ENCODE data around the gene HMG20B. TPM values are rescaled to one million over a fixed set of nuclear protein-coding genes. Genes with fewer than 3 reads are reported as not detected.

Gene HMG20B
- total RNA-seq, 1 donor from 2014 or later, result 9.4 TPM

DNA sequence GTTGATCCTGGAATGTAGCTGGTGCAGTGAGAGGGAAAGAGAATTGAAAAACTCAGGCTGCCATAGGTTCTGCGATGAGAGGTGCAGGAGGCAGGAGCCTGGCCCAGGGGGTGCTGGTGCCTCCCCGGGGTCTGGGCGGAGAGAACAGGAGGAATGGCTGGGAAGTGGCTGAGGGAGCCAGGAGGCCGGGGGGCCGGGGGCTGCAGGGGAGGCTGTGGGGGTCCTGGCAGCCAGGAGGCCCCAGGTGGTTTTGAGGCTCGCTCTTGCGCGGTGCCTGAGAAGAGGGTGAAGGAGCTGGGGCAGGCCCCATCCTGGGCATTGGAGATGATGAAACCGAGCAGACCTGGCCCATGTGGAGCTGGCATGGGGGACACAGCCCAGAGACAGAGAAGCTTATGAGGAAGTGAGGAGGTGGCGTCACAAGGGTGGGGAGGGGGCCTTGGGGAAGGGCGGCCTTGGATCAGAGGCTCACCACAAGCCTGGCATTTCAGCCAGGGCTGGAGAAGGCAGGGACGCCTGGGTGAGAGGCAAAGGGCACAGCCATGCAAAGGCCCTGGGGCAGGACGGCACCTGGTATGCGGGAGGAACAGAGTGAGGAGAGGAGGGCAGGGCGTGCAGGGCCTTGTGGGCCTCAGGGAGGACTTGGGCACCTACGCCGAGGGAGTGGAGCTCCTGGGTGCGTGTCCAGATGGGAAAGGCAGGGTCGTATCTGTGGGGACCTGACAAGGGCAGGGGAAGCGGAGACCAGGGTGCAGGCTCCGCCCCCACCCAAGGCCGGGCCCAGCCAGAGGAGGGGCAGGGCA, 35.1 kb upstream of the HMG20B start:
- DNase-seq, result no peak

DNA sequence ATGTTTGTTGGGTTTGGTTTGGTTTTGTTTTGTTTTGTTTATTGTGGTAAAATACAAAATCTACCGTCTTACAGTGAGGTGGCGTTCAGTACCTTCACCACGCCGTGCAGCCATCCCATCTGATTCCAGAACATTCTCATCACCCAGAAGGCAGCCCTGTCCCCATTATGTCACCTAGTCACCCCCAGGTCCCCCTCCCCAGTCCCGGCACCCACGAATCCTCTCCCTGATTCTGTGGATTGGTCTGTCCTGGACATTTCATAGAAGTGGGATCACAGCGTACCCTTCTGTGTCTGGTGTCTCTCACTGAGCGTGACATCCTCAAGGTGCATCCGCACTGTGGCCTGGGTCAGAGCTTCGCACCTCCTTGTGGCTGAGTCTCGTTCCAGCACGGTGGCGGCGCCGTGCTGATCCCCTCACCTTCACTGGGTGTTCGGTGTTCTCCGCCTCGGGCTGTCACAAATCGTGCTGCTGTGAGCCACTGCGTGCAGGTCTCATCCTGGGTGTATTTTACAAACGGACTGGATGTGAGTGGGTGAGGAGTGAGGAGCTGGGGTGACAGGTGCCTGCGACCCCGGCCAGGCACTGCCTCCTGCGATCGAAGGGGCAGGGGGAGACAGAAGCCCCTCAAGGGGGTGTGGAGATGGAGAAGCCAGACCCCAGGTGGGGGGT, 34.4 kb upstream of the HMG20B start:
- no peak for DNase-seq

DNA sequence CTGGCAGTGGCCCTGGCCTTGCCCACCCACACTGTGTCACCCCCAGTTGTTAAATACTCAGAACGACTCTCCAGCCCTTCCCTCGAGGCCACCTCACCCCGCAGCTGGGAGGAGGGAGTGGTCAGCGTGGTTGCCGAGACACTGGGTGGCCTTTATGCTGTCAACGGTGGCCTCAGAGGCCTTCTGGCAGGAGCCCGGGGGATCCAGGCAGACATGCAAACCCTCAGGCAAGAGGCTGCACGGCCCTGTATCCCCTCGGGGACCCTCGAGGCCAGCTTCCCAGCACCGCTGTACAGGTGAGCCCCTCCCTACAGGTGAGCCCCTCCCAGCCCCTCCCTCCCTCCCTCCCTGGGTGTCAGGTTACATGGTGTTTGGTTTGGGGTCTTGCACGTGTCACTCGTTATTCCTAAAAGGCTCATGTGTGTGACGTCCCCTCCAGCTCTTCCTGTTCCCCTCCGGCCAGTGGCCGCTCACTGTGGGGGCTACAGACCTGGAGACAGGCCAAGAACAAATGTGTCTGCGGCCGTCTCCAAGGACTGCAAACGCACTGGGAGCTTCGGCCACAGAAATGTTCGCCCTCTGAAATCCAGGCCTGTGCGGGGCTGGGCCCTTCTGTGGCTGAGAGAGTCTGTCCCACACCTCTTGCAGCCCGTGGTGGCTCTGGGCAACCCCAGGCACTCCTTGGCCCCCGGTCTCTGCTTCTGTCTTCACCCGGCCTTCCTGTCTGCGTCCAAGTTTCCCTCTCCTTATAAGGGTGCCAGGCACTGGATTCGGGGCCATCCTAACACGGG, 33.6 kb upstream of the HMG20B start, which contains the start of gene TEKTIP1:
Gene TEKTIP1 (plus strand): TSS at position 210 of the 791 bp plus-strand sequence. CDS start 4 bp downstream, at position 214.
- DNase-seq, result no peak

DNA sequence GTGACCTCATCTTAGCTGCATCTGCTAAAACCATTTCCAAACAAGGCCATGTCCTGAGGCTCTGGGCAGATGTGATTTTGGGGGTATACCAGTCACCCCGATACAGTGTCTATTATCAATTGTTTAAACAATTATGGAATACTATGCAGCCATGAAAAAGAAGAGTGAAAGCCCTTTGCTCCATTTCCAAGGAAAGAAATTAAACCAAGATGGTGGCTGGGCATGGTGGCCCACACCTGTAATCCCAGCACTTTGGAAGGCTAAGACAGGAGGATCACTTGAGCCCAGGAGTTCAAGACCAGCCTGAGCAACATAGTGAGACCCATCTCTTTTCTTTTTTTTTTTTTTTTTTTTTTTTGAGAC, 33.0 kb upstream of the HMG20B start:
- no peak for DNase-seq

DNA sequence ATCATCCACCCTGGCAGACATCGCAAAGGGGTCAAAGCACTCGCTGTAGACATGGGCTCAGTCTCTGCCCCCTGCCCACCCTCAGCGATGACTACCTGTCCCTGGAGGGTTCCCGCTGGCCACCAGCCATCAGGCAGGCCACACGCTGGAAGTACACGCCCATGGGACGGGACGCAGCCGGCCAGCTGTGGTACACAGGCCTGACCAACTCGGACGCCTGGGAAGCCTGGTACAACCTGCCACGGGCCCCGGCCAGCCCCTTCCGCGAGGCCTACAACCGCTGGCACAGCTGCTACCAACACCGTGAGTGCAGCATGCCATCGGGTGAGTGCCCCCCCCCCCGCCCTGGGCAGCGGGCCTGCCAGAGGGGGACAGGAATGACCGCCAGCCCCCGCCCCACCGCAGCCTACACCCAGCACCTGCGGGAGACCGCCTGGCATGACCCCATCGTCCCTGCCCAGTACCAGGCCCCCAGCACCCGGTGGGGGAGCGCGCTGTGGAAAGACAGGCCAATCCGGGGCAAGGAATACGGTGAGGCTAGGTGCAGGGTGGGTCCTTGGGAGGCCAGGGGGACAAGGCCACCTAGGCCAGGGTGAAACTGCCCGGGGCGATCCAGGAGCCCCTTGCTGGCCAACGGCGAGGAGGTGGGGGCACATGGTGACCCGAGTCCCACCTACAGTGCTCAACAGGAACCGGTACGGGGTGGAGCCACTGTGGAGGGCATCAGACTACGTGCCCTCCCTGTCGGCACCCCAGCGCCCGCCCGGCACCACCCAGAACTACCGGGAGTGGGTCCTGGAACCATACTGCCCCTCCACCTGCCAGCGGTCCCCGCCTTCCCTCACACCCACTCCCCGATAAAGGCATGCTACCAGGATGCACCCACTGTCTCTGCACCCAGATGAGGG, 29.3 kb upstream of the HMG20B start:
- DNase-seq, result peak; percentile 43

DNA sequence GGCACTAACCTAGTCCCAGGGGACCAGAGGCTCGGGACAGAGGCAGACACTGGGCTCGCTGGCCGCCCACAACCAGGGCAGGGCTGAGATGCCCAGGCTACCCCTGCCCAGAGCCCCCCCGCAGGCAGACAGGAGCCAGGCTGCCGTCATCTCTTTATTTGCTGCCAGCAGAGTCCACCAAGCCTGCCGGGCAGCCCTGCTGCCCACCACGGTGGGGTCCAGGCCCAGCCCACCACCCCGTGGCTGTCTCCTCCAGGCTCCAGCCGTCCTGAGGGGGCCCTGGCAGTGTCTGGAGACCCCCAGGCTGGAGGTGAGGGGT, 28.7 kb upstream of the HMG20B start:
- no peak for DNase-seq

DNA sequence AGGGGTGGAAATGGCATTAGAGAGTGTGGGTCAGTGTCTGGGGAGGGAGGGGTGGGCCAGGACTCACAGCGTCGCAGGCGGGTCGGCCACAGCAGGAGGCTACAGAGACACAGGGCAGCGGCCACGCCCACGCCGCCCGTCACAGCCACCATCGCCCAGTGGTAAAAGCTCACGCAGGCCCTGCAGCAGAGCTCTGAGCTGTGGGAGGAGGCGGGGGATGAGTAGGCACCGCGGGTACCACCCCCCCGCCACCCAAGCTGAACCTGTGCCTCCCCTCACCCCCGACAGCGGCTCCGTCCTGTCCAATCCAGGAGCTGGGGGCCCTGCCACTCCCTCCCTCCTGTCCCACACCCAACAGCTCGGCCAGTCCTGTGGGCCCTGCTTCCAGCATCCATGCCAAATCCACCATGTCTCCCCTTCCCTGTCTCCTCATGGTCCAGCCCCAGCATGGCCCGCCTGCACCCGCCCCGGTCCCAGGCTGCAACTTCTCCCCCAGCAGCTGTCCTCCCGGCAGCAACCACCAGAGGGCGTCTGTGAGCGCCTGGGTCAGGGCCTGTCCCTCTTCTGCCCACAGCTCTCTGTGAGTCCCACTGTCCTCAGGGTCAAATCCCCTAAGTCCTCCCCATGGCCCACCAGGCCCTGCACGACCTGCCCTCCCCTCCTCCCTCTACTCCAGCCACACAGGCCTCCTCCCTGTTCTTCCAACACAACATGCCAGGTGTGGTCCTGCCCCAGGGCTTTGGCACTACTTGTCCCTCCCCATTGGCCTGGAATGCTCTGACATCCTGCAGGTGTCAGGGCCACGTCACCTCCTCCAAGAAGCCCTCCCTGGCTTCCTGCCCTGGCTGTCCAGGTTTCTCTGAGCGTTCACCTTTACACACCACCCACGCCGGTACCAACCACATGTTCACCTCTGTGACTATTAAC, 27.7 kb upstream of the HMG20B start:
- DNase-seq, result peak; percentile 64

DNA sequence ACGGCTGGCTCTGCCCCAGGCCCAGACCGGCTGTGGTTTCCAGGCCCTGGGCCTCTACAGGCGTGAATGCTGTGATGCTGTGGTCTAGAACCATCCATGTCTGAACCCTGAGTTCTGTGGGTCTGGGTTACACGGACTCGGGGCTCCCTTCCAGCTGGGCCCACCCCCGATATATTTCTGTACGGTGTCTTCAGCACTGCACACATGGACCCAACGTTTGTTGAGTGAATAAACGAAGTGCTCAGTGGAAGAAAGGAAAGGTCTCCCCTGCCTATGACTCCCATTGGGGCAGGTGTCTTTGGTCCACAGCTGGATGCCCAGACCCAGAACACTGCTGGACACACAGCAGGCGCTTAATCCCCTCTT, 27.1 kb upstream of the HMG20B start:
- no peak for DNase-seq

DNA sequence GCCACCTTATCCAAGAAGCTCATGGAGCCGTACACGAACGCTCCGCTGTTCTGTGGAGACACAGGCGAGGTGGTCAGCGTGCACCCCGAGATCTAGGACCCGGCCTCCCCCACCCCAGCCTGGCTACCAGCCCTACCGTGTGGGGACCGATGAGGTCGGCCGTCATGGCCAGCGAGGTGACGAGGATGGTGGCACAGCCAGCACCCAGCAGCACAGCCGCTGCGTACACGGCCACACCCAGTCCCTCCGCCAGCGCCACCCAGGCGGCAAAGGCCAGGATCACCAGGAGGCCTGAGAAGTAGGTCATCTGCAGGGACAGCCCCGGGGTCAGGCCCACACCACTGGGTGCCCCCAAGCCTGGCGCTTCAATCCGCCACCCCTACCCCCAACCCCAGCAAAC, 26.6 kb upstream of the HMG20B start:
- no peak for DNase-seq

DNA sequence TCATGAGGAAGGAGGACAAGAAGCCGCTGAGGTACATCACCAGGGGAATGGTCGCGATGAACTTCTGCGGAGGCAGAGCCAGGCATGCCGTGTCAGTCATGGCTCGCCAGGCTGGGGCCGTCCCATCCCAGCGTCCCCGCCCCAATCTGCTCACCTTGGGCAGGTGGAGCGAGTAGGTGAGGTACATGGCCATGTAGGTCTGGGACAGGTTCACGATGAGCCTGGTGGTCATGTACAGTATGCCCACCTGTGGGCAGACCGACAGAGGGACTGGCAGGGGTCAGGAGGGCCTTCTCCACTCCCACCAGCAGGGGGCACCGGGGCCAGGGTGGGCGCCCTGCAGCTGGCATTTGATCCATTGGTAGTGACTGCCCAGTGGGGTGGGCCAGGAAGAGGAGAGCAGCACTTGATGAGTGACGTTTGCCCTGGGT, 25.4 kb upstream of the HMG20B start:
- DNase-seq, result no peak

DNA sequence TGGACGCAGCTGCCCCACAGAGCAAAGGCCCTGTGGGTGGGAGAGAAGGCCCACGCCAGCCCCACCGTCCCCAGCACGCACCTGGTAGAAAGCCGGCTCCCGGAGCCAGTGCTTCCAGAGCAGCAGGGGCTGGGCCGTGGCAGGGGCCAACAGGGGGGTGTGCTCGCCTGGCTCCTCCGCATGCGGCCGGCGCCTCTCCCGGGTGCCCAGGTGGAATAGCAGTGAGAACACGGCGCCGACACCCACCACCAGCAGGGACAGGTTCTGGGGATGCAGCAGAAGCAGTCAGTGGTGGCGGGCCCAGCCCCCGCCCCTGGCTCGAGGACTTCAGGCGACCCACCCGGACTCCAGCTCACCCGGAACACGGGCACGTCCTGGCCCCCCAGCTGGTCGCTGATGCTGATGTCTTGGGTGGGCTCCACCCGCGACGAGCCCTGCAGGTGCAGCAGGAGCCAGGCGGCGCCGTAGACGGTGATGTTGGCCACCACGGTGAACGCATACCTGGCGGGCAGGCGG, 24.9 kb upstream of the HMG20B start:
- no peak for DNase-seq

DNA sequence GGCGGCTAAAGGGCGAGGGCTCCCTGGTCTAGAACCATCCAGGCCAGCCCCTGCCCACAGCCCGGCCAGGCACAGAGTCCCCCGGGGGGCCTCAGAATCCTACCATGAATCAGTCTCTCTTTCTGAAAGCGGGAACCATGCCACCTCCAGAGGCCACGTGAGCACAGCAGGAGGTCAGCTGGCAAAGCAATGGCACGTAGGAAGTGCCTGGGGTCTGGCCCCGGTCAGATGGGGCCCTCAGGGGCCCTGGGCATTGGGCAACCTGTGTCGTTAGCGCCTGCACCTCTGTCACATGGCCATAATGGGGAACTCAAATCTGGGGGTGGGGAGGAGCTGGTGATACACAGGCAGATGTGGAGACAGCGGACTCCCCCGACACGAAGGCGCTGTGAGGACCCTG, 24.1 kb upstream of the HMG20B start:
- no peak for DNase-seq

DNA sequence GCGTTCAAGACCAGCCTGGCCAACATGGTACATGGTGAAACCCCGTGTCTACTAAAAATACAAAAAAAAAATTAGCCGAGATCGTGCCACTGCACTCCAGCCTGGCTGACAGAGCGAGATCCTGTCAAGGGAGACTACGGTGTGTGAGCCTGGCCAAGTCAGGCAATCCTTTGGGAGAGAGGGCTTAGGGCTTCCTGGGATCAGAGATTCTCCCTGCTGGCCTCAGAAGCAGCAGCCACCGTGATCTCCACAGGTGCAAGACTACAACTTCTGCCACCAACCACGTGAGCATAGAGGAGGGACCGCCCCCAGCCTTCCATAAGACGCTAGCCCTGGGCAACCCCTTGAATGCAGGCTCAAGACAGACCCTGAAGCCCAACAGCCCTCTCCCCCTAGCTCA, 22.9 kb upstream of the HMG20B start:
- no peak for DNase-seq

DNA sequence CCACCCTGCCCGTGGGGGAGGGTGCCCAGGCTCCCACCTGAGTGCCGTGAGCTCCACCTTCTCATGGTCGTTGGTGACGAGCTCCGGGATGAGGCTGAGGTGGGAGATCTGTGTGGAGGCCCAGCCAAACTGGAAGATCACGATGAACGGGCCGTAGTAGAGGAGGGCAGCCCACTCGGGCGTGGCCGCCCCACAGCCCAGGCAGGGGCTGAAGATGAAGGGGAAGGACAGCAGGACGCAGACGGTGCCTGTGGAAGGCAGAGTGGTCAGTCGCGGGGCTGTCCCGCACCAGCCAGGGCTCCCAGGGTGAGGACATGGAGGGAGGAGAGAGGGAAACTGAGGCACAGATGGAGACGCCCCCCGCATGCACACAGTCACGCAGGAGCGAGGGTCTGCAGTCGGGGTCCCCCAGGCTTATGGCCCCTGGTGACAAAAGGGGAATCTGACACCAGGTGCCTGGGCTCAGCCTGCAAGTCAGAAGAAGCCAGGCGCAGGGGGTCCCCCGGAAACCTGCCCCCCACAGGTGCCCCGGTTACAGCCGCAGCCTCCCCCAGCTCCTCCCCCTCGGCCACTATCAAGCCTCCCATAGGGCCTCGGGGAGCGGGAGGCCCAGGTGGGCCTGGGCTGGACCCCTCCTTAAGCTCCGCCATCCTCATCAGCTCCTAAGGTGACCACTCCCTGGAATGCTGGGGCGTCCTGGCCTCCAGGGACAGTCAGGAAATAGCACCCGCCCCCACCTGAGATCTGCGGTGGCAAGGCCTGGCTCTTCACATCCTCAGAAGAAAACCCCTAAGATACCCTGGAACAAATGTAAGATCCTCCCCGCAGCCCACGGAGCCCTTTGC, 21.6 kb upstream of the HMG20B start:
- no peak for DNase-seq

DNA sequence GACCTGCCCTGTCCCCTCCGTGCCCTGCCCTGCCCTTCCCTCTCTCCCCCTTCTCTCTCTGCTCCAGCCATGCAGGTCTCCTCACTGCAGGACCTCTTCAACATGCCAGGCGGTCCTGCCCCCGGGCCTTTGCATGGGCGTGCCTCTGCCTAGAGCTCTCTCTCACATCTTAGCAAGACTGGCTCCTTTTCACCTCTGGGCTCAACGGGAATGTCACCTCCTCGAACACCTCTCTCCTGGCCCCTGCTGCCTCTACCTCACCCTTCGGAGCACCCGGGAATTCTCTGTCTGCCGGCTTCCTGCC, 21.0 kb upstream of the HMG20B start:
- no peak for DNase-seq

DNA sequence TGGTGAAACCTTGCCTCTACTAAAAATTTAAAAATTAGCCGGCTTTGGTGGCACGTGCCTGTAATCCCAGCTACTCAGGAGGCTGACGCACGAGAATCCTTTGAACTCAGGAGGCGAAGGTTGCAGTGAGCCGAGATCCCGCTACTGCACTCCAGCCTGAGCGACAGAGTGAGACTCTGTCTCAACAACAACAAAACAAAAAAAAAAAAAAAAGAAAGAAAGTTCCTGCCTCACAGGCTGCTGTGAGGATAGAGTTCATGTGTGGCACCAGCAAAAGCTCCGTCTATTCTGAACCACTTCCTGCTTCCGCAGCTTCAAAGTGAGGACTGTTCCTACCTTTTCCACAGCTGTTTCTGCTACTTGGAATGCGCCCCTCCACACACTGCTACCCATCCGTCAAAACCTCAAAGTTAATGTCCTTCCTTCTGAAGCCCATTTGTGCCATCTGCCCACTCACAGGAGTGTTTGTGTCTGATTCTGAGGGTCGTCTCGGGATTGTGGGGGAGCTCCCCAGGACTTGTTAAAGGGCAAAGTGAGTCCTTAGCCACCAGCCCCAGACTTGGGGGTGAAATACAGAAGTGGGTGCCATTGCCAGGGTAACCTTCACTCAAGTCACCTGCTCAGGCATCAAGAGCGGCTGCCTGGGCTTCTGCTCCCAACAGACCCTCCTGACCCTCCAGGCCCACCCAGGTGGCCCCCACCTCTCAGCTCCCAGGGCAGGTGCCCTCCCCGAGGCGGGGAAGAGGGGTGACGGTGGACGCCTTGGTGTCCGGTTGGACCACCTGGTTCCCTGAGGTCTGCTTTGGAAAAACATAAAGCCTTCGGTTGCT, 18.3 kb upstream of the HMG20B start:
- DNase-seq, result no peak

DNA sequence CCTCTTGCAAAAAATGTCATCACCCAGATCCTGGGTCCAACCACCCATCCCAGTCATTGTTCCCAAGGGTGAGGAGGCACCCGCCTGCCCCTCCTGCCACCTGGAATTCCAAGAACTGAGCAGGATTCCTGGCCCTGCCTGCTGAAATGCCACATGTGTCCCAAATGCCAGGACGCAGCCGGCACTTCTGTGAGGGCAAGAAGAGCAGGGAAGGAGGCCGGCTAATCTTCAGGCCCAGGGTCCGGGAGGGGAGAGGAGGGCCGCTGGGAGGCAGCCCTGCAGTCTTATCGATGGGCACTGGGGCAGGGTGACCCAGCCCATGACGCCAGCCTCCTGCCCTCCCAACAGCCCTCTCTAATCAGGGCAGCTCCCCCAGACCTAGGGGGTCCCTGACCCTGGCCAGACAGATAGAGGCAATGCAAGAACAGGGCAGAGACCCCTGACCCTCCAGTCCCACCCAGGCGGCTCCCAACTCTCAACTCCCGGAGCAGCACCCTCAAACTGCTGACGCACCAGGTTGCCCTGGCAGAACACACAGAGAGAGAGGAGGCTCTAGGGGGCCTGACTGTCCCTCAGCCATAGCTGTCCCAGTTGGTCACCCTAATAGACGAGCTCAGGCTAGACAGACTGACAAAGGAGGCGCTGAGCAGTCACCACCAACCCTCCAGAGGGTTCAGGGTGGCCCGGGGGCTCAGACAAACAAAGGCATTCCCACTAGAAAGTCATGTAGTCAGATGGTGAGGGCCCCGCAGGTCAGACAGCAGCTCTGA, 16.9 kb upstream of the HMG20B start:
- DNase-seq, result no peak

DNA sequence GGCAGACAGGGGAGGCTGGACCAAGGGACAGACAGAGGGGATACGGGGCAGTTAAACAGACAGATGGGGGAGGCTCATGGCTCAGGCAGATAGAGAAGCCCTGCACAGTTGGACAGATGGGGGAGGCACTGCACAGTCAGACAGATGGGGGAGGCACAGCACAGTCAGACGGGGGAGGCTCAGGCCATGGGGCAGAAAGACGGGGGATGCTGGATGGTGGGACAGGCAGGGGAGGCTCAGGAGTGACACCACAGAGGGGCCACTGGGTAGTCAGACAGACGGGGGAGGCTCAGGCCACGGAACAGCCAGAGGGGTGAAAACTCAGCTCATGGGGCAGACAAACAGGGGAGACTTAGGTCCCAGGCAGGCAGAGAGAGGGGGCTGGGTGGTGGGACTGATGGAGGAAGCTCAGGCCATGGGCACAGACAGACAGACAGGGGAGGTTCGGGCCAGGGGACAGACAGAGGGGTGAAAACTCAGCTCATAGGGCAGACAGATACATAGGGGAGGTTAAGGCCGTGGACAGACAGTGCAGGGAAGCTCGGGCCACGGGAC, 16.2 kb upstream of the HMG20B start:
- no peak for DNase-seq

Data from occipital lobe (tissue), 2 donors.